ENCODE results near the gene TMEM191B. TPM values are rescaled to one million over a fixed set of nuclear protein-coding genes. Genes with fewer than 3 reads are reported as not detected.
"Not testable (repeated sequence)": the region's sequence is repeated elsewhere in the genome, so short reads cannot be mapped to it uniquely, and the experiment has no call there.

Gene TMEM191B
- total RNA-seq, result 1.5 to 2.1 TPM (median 1.8 TPM) in 3 replicates

- DNase-seq (ENCODE audit: low spot score in 2 of 2, unreplicated experiment in 2 of 2); H3K4me1 Mint-ChIP-seq; H3K27ac Mint-ChIP-seq; H3K27me3 Mint-ChIP-seq (ENCODE audit: low read depth); H3K9me3 Mint-ChIP-seq; H3K36me3 Mint-ChIP-seq: not testable (repeated sequence)
- H3K4me3 Mint-ChIP-seq, result peak within 1 kb of the TSS; percentile 17
These were observed at the start of gene TMEM191B for GRCh38 chr22:18527752-18528596. TSS of gene TMEM191B (plus strand) at chr22:18527802. CDS start at chr22:18527981, 179 bp downstream.

- not testable (repeated sequence) for H3K4me3 Mint-ChIP-seq; H3K27ac Mint-ChIP-seq; H3K27me3 Mint-ChIP-seq (ENCODE audit: low read depth)
These were observed 31.4 kb upstream of the TMEM191B start for GRCh38 chr22:18496227-18496626.

GRCh38 chr22:18511327-18511726 lies 16.3 kb upstream of the TMEM191B start:
- not testable (repeated sequence) for H3K27ac Mint-ChIP-seq; H3K36me3 Mint-ChIP-seq; H3K4me1 Mint-ChIP-seq; H3K4me3 Mint-ChIP-seq; H3K27me3 Mint-ChIP-seq (ENCODE audit: low read depth); H3K9me3 Mint-ChIP-seq; DNase-seq (ENCODE audit: low spot score in 2 of 2, unreplicated experiment in 2 of 2)

More at GRCh38 chr22:18496227-18496626, 31.4 kb upstream of the TMEM191B start:
- H3K36me3 Mint-ChIP-seq; H3K4me1 Mint-ChIP-seq; H3K9me3 Mint-ChIP-seq; DNase-seq (ENCODE audit: low spot score in 2 of 2, unreplicated experiment in 2 of 2): not testable (repeated sequence)

- H3K36me3 Mint-ChIP-seq; H3K9me3 Mint-ChIP-seq; H3K27ac Mint-ChIP-seq; H3K27me3 Mint-ChIP-seq (ENCODE audit: low read depth); H3K4me3 Mint-ChIP-seq; H3K4me1 Mint-ChIP-seq: not testable (repeated sequence)
- DNase-seq (ENCODE audit: low spot score in 2 of 2, unreplicated experiment in 2 of 2), result peak in 1 of 2 experiments; percentile 37
These were observed 15.2 kb upstream of the TMEM191B start for GRCh38 chr22:18512378-18512777.

- not testable (repeated sequence) for H3K36me3 Mint-ChIP-seq; H3K4me1 Mint-ChIP-seq; H3K27ac Mint-ChIP-seq; H3K9me3 Mint-ChIP-seq; H3K27me3 Mint-ChIP-seq (ENCODE audit: low read depth); H3K4me3 Mint-ChIP-seq; DNase-seq (ENCODE audit: low spot score in 2 of 2, unreplicated experiment in 2 of 2)
These were observed 14.1 kb upstream of the TMEM191B start for GRCh38 chr22:18513454-18513853.

GRCh38 chr22:18518061-18518460 lies 9.5 kb upstream of the TMEM191B start, which contains the start of gene GGTLC3:
TSS of gene GGTLC3 (minus strand) at chr22:18518161. CDS start at chr22:18517897, 264 bp downstream.
- H3K4me1 Mint-ChIP-seq; H3K27me3 Mint-ChIP-seq (ENCODE audit: low read depth); H3K4me3 Mint-ChIP-seq; H3K27ac Mint-ChIP-seq; DNase-seq (ENCODE audit: low spot score in 2 of 2, unreplicated experiment in 2 of 2); H3K9me3 Mint-ChIP-seq; H3K36me3 Mint-ChIP-seq: not testable (repeated sequence)

GRCh38 chr22:18522762-18523161 lies 4.8 kb upstream of the TMEM191B start:
- H3K27ac Mint-ChIP-seq; DNase-seq (ENCODE audit: low spot score in 2 of 2, unreplicated experiment in 2 of 2); H3K4me3 Mint-ChIP-seq; H3K9me3 Mint-ChIP-seq; H3K27me3 Mint-ChIP-seq (ENCODE audit: low read depth); H3K36me3 Mint-ChIP-seq; H3K4me1 Mint-ChIP-seq: not testable (repeated sequence)

- DNase-seq (ENCODE audit: low spot score in 2 of 2, unreplicated experiment in 2 of 2); H3K4me1 Mint-ChIP-seq; H3K27me3 Mint-ChIP-seq (ENCODE audit: low read depth); H3K27ac Mint-ChIP-seq; H3K9me3 Mint-ChIP-seq; H3K4me3 Mint-ChIP-seq; H3K36me3 Mint-ChIP-seq: not testable (repeated sequence)
These were observed 4.3 kb upstream of the TMEM191B start for GRCh38 chr22:18523328-18523727.

- H3K27ac Mint-ChIP-seq; H3K27me3 Mint-ChIP-seq (ENCODE audit: low read depth); H3K36me3 Mint-ChIP-seq; H3K9me3 Mint-ChIP-seq; H3K4me1 Mint-ChIP-seq: not testable (repeated sequence)
- DNase-seq (ENCODE audit: low spot score in 2 of 2, unreplicated experiment in 2 of 2), result peak; percentile 34 to 83
- peak overlapping the region; percentile 17 for H3K4me3 Mint-ChIP-seq
These were observed 1.2 kb downstream of the TMEM191B start for GRCh38 chr22:18528597-18529415.

GRCh38 chr22:18529416-18530145 lies 2.0 kb downstream of the TMEM191B start:
- DNase-seq (ENCODE audit: low spot score in 2 of 2, unreplicated experiment in 2 of 2); H3K4me3 Mint-ChIP-seq; H3K27me3 Mint-ChIP-seq (ENCODE audit: low read depth); H3K9me3 Mint-ChIP-seq; H3K4me1 Mint-ChIP-seq; H3K36me3 Mint-ChIP-seq; H3K27ac Mint-ChIP-seq: not testable (repeated sequence)

- not testable (repeated sequence) for H3K36me3 Mint-ChIP-seq; H3K4me3 Mint-ChIP-seq; H3K9me3 Mint-ChIP-seq; H3K27me3 Mint-ChIP-seq (ENCODE audit: low read depth); DNase-seq (ENCODE audit: low spot score in 2 of 2, unreplicated experiment in 2 of 2); H3K27ac Mint-ChIP-seq; H3K4me1 Mint-ChIP-seq
These were observed 6.0 kb downstream of the TMEM191B start for GRCh38 chr22:18533633-18534032.

- DNase-seq (ENCODE audit: low spot score in 2 of 2, unreplicated experiment in 2 of 2); H3K36me3 Mint-ChIP-seq; H3K27ac Mint-ChIP-seq; H3K4me3 Mint-ChIP-seq; H3K9me3 Mint-ChIP-seq; H3K4me1 Mint-ChIP-seq; H3K27me3 Mint-ChIP-seq (ENCODE audit: low read depth): not testable (repeated sequence)
These were observed 6.7 kb downstream of the TMEM191B start for GRCh38 chr22:18534315-18534714.

- not testable (repeated sequence) for H3K4me1 Mint-ChIP-seq; H3K4me3 Mint-ChIP-seq; H3K9me3 Mint-ChIP-seq; H3K27ac Mint-ChIP-seq; H3K36me3 Mint-ChIP-seq; DNase-seq (ENCODE audit: low spot score in 2 of 2, unreplicated experiment in 2 of 2); H3K27me3 Mint-ChIP-seq (ENCODE audit: low read depth)
These were observed 12.4 kb downstream of the TMEM191B start for GRCh38 chr22:18539994-18540393.
